Naive thymus-derived CD4-positive, alpha-beta T cell (primary cell): ENCODE results near the gene LOXHD1. TPM values are rescaled to one million over a fixed set of nuclear protein-coding genes. Genes with fewer than 3 reads are reported as not detected.

Experiments used
- ATAC-seq: fragments of 150-1000 bp; cut with Tn5 transposase; 2 replicates; pipeline ENCODE4 v1.10.0; 2021; ENCODE audit warnings: mild to moderate bottlenecking, moderate library complexity
- CTCF ChIA-PET: fragments of 350-600 bp; sonication (Branson Sonifier 250); formaldehyde crosslinking; loops from one replicate; lab custom pipeline; 2021; ENCODE audit warnings: antibody characterized with exemption; lab: Charles Lee
- POLR2A ChIA-PET: fragments of 350-600 bp; sonication (Branson Sonifier 250); formaldehyde crosslinking; loops from one replicate; lab custom pipeline; 2021; ENCODE audit warnings: antibody characterized with exemption, inconsistent platforms; lab: Charles Lee
- DNase-seq, 9 donors: peaks; one replicate each; pipeline versions ENCODE4 v3.0.0 to v3.0.0-alpha.2; 2020 to 2022; ENCODE audit warnings: mixed read lengths in 1 of 9
- H3K27ac ChIP-seq: one replicate; pipeline ENCODE4 v1.7.0; 2013; ENCODE audit warnings: mild to moderate bottlenecking, low read depth, low read length, moderate library complexity
- H3K27me3 ChIP-seq, 2 donors: one replicate each; pipeline ENCODE4 v1.7.0; 2013; ENCODE audit warnings: low read length in 2 of 2, mild to moderate bottlenecking in 2 of 2, moderate library complexity in 2 of 2; ENCODE audit not compliant: control insufficient read depth in 2 of 2, insufficient read depth in 2 of 2
- H3K36me3 ChIP-seq, 3 experiments: 1 replicate in 2 of 3; 2 replicates in 1 of 3; pipeline ENCODE4 v1.7.0; 2013; ENCODE audit warnings: low read length in 3 of 3, mild to moderate bottlenecking in 3 of 3, moderate library complexity in 1 of 3; ENCODE audit not compliant: insufficient read depth in 3 of 3, control insufficient read depth in 2 of 3
- H3K4me1 ChIP-seq, 2 donors: one replicate each; pipeline ENCODE4 v1.7.0; 2013; ENCODE audit warnings: low read length in 2 of 2, mild to moderate bottlenecking in 2 of 2, moderate library complexity in 1 of 2; ENCODE audit not compliant: control insufficient read depth in 2 of 2, insufficient read depth in 2 of 2
- H3K4me3 ChIP-seq: 2 replicates; pipeline ENCODE4 v1.7.0; 2013; ENCODE audit warnings: mild to moderate bottlenecking, low read length
- H3K9me3 ChIP-seq, 3 experiments: 1 replicate in 2 of 3; 2 replicates in 1 of 3; pipeline ENCODE4 v1.7.0; 2013; ENCODE audit warnings: low read length in 3 of 3; ENCODE audit not compliant: control insufficient read depth in 2 of 3
- H3K27ac Mint-ChIP-seq, 9 donors: one replicate each; pipeline ENCODE4 v1.8.0; 2020 to 2022; ENCODE audit warnings: mixed read lengths in 9 of 9, mild to moderate bottlenecking in 8 of 9, moderate library complexity in 5 of 9, inconsistent platforms in 2 of 9
- H3K27me3 Mint-ChIP-seq, 5 donors: one replicate each; pipeline ENCODE4 v1.8.0; 2021 to 2022; ENCODE audit warnings: mixed read lengths in 5 of 5, mild to moderate bottlenecking in 1 of 5
- H3K36me3 Mint-ChIP-seq, 5 donors: one replicate each; pipeline ENCODE4 v1.8.0; 2020 to 2022; ENCODE audit warnings: mixed read lengths in 5 of 5, mild to moderate bottlenecking in 3 of 5, inconsistent platforms in 1 of 5
- H3K4me1 Mint-ChIP-seq, 7 donors: one replicate each; pipeline ENCODE4 v1.8.0; 2020 to 2022; ENCODE audit warnings: mixed read lengths in 7 of 7, mild to moderate bottlenecking in 3 of 7, inconsistent platforms in 1 of 7
- H3K4me3 Mint-ChIP-seq, 10 donors: one replicate each; pipeline ENCODE4 v1.8.0; 2020 to 2022; ENCODE audit warnings: mild to moderate bottlenecking in 10 of 10, mixed read lengths in 10 of 10, moderate library complexity in 6 of 10, inconsistent platforms in 2 of 10
- H3K9me3 Mint-ChIP-seq, 11 donors: one replicate each; pipeline ENCODE4 v1.8.0; 2020 to 2022; ENCODE audit warnings: mixed read lengths in 11 of 11, mild to moderate bottlenecking in 4 of 11, inconsistent platforms in 1 of 11, moderate library complexity in 1 of 11
- intact Hi-C, 2 donors: fragments of 100-400 bp; cut with micrococcal nuclease; formaldehyde crosslinking; loops; one replicate each; pipeline ENCODE4 v1.15.1; 2023
- polyA plus RNA-seq, 2 donors: library from polyadenylated mRNA; unstranded; fragments of 300-500 nt; fragmentation: Illumina TruSeq; gene quantifications; one replicate each; pipeline ENCODE4 v1.2.3, GENCODE V29; 2021
- total RNA-seq, 6 experiments: library from RNA in 5 of 6; stranded (reverse) in 5 of 6; gene quantifications; 1 replicate in 5 of 6; 2 replicates in 1 of 6; pipeline ENCODE4 v1.2.3 and lab custom pipeline; 2021 to 2026

The LOXHD1 gene
- total and polyA plus RNA-seq, 7 experiments from 2014 or later: 0.08 to 1.2 (median 0.23) TPM; not detected in 3

GRCh38 chr18:46563317-46563716 is 93.7 kb downstream of the LOXHD1 start:
- Mint-ChIP-seq H3K9me3 (no peaks in the 10 kb centered on the region), H3K4me3 (no peak overlapping the region), H3K27ac (no peak overlapping the region), H3K4me1 (peaks cover 0 to 3% (median 0%) of the 10 kb centered on the region in 7 donors), H3K27me3 (peaks cover 0 to 10% (median 5%) of the 10 kb centered on the region in 5 donors), H3K36me3 (no peaks in the 10 kb centered on the region)
- ChIA-PET CTCF (no interaction called here), POLR2A (no interaction called here)
- no peak overlapping the region for H3K4me3 ChIP-seq
- H3K27me3 ChIP-seq: no peaks in the 10 kb centered on the region
- no peaks in the 10 kb centered on the region for H3K4me1 ChIP-seq
- no peak for DNase-seq
- ATAC-seq: no peak
- intact Hi-C loops: no loop called here
- no peaks in the 10 kb centered on the region for H3K9me3 ChIP-seq
- no peaks in the 10 kb centered on the region for H3K36me3 ChIP-seq
- no peak overlapping the region for H3K27ac ChIP-seq

GRCh38 chr18:46562674-46563192 is 94.3 kb downstream of the LOXHD1 start:
- no peak overlapping the region for H3K27ac Mint-ChIP-seq
- no peak for DNase-seq
- H3K27ac ChIP-seq: no peak overlapping the region
- POLR2A ChIA-PET: no interaction called here
- no peak for ATAC-seq
- H3K4me3 Mint-ChIP-seq: no peak overlapping the region
- H3K9me3 Mint-ChIP-seq: no peaks in the 10 kb centered on the region
- H3K9me3 ChIP-seq: no peaks in the 10 kb centered on the region
- H3K4me3 ChIP-seq: no peak overlapping the region
- H3K27me3 ChIP-seq: no peaks in the 10 kb centered on the region
- H3K27me3 Mint-ChIP-seq: peaks cover 0 to 10% (median 5%) of the 10 kb centered on the region in 5 donors
- H3K36me3 Mint-ChIP-seq: no peaks in the 10 kb centered on the region
- H3K4me1 ChIP-seq: no peaks in the 10 kb centered on the region
- CTCF ChIA-PET: no interaction called here
- peaks cover 0 to 3% (median 0%) of the 10 kb centered on the region in 7 donors for H3K4me1 Mint-ChIP-seq
- H3K36me3 ChIP-seq: no peaks in the 10 kb centered on the region
- intact Hi-C loops: no loop called here

GRCh38 chr18:46560671-46561045 is 96.4 kb downstream of the LOXHD1 start:
- no peaks in the 10 kb centered on the region for H3K9me3 ChIP-seq
- no peaks in the 10 kb centered on the region for H3K36me3 ChIP-seq
- ChIA-PET CTCF (no interaction called here), POLR2A (no interaction called here)
- no peak overlapping the region for H3K27ac ChIP-seq
- no peak for DNase-seq
- Mint-ChIP-seq H3K27me3 (peaks cover 0 to 4% (median 2%) of the 10 kb centered on the region in 5 donors), H3K36me3 (no peaks in the 10 kb centered on the region), H3K27ac (no peak overlapping the region), H3K4me3 (no peak overlapping the region), H3K4me1 (peaks cover 0 to 4% (median 0%) of the 10 kb centered on the region in 7 donors), H3K9me3 (peaks cover 0 to 2% (median 0%) of the 10 kb centered on the region in 11 donors)
- H3K4me1 ChIP-seq: no peaks in the 10 kb centered on the region
- H3K27me3 ChIP-seq: no peaks in the 10 kb centered on the region
- H3K4me3 ChIP-seq: no peak overlapping the region
- ATAC-seq: no peak
- intact Hi-C loops: no loop called here

GRCh38 chr18:46559946-46560670 is 96.9 kb downstream of the LOXHD1 start:
- H3K4me3 Mint-ChIP-seq: no peak overlapping the region
- H3K27me3 Mint-ChIP-seq: no peaks in the 10 kb centered on the region
- no peaks in the 10 kb centered on the region for H3K4me1 ChIP-seq
- H3K36me3 ChIP-seq: no peaks in the 10 kb centered on the region
- DNase-seq (no peak), ATAC-seq (no peak)
- H3K9me3 ChIP-seq: no peaks in the 10 kb centered on the region
- H3K9me3 Mint-ChIP-seq: peaks cover 0 to 2% (median 0%) of the 10 kb centered on the region in 11 donors
- POLR2A ChIA-PET: no interaction called here
- H3K36me3 Mint-ChIP-seq: no peaks in the 10 kb centered on the region
- intact Hi-C loops: no loop called here
- H3K27ac ChIP-seq: no peak overlapping the region
- CTCF ChIA-PET: no interaction called here
- H3K27me3 ChIP-seq: no peaks in the 10 kb centered on the region
- no peak overlapping the region for H3K27ac Mint-ChIP-seq
- H3K4me3 ChIP-seq: no peak overlapping the region
- H3K4me1 Mint-ChIP-seq: peaks cover 0 to 4% (median 0%) of the 10 kb centered on the region in 7 donors

GRCh38 chr18:46559296-46559695 is 97.7 kb downstream of the LOXHD1 start:
- Histone ChIP-seq H3K27ac (no peak overlapping the region), H3K9me3 (no peaks in the 10 kb centered on the region), H3K4me1 (no peaks in the 10 kb centered on the region), H3K27me3 (no peaks in the 10 kb centered on the region), H3K36me3 (no peaks in the 10 kb centered on the region), H3K4me3 (no peak overlapping the region)
- intact Hi-C loops: no loop called here
- H3K36me3 Mint-ChIP-seq: no peaks in the 10 kb centered on the region
- no peak for ATAC-seq
- CTCF ChIA-PET: no interaction called here
- DNase-seq: no peak
- H3K27ac Mint-ChIP-seq: no peak overlapping the region
- H3K4me3 Mint-ChIP-seq: no peak overlapping the region
- H3K27me3 Mint-ChIP-seq: no peaks in the 10 kb centered on the region
- POLR2A ChIA-PET: no interaction called here
- peaks cover 0 to 4% (median 0%) of the 10 kb centered on the region in 7 donors for H3K4me1 Mint-ChIP-seq
- peaks cover 0 to 2% (median 0%) of the 10 kb centered on the region in 11 donors for H3K9me3 Mint-ChIP-seq

- H3K36me3 Mint-ChIP-seq: no peaks in the 10 kb centered on the region
- Histone ChIP-seq H3K9me3 (no peaks in the 10 kb centered on the region), H3K4me3 (no peak overlapping the region), H3K4me1 (no peaks in the 10 kb centered on the region), H3K36me3 (no peaks in the 10 kb centered on the region), H3K27me3 (no peaks in the 10 kb centered on the region), H3K27ac (no peak overlapping the region)
- peak overlapping the region in 1 of 9 donors; percentile 38 for H3K27ac Mint-ChIP-seq
- peaks cover 0 to 4% (median 0%) of the 10 kb centered on the region in 7 donors for H3K4me1 Mint-ChIP-seq
- POLR2A ChIA-PET: no interaction called here
- CTCF ChIA-PET: interaction anchor here (1.1 kb wide), 1 partner anchor 67 kb away, joined by 3 read pairs; no protein-coding TSS in a partner anchor
- H3K27me3 Mint-ChIP-seq: no peaks in the 10 kb centered on the region
- peaks cover 0 to 2% (median 0%) of the 10 kb centered on the region in 11 donors for H3K9me3 Mint-ChIP-seq
- peak; percentile 15 for ATAC-seq
- intact Hi-C loops: no loop called here
- no peak for DNase-seq
- no peak overlapping the region for H3K4me3 Mint-ChIP-seq
These were observed 100.3 kb downstream of the LOXHD1 start for GRCh38 chr18:46556590-46557206.
